ENCODE measurements around the gene BNIP5.

The BNIP5 gene

DNA sequence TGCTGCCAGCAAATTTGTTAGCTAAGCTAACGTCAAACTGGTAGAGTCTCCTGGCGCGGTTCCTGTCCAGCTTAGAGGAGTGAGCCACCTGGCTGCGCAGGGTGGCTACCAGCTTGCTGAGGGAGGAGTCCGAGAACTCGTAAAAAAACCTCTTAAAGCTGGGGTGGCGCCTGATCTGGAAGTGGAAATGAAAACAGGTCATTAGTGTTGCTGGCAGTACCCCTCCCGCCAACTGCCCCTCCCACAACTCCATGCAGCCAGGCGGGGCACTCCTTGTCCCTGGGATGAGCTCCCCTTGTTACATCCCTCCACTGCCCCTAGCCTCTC, 17.3 kb downstream of the BNIP5 start:
- no peak for DNase-seq (ENCODE audit: low read depth, low spot score)
- CTCF ChIA-PET: interaction anchor here (1.1 to 25.2 kb wide), 5 partner anchors 14 to 42 kb away, joined by 3 to 405 read pairs (median 6); no protein-coding TSS in a partner anchor
- POLR2A ChIA-PET: no interaction called here
- TF ChIP-seq, protein P1, sequence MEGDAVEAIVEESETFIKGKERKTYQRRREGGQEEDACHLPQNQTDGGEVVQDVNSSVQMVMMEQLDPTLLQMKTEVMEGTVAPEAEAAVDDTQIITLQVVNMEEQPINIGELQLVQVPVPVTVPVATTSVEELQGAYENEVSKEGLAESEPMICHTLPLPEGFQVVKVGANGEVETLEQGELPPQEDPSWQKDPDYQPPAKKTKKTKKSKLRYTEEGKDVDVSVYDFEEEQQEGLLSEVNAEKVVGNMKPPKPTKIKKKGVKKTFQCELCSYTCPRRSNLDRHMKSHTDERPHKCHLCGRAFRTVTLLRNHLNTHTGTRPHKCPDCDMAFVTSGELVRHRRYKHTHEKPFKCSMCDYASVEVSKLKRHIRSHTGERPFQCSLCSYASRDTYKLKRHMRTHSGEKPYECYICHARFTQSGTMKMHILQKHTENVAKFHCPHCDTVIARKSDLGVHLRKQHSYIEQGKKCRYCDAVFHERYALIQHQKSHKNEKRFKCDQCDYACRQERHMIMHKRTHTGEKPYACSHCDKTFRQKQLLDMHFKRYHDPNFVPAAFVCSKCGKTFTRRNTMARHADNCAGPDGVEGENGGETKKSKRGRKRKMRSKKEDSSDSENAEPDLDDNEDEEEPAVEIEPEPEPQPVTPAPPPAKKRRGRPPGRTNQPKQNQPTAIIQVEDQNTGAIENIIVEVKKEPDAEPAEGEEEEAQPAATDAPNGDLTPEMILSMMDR (IDR thresholded peaks at IDR 0.05; ENCODE audit: insufficient read depth, low read length, missing control alignments): no peak
- H3K4me3 ChIP-seq (ENCODE audit: low read depth, low read length): no peak overlapping the region

DNA sequence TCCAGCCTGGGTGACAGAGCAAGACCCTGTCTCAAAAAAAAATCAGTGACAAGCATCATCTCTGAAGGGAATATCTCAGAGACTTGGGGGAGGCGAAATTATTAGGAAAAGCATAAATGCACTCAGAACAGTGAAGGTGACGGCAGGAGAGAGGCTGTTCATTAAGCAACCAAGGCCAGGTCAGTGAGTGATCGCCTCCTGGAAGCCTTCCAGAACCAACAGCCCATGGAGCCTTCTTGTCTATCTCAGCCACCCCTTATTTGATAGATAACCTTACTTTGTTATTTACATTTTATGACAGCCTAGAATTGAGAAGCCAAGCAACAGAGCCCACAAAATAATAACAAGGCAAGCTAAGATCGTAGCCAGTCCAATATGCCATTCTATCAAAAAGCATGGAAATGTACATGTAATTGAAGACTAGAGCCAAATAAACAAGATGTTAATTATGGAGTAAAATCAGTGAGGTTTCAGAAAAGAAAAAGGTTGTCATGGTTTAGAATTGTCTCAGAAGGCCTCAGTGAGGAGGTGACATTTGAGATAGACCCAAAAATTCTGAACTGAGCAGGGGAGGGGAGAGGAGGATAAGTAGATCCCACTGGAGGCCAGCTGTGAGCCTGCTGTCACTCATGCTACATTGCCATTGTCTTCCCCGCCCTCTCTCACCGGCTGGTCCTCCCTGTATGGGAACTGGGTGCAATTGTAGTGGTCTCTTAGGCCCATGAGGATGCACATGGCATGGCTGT, 17.8 kb downstream of the BNIP5 start:
- ChIA-PET POLR2A (interaction anchor here (0.6 kb wide), 2 partner anchors 22 to 40 kb away, joined by 3 read pairs; no protein-coding TSS in a partner anchor), CTCF (interaction anchor here (0.5 to 25.2 kb wide), 6 partner anchors 13 to 615 kb away, joined by 3 to 405 read pairs (median 5); no protein-coding TSS in a partner anchor)
- H3K4me3 ChIP-seq (ENCODE audit: low read depth, low read length): no peak overlapping the region
- DNase-seq (ENCODE audit: low read depth, low spot score): no peak
- TF ChIP-seq, protein P1 (IDR thresholded peaks at IDR 0.05; ENCODE audit: insufficient read depth, low read length, missing control alignments): no peak

DNA sequence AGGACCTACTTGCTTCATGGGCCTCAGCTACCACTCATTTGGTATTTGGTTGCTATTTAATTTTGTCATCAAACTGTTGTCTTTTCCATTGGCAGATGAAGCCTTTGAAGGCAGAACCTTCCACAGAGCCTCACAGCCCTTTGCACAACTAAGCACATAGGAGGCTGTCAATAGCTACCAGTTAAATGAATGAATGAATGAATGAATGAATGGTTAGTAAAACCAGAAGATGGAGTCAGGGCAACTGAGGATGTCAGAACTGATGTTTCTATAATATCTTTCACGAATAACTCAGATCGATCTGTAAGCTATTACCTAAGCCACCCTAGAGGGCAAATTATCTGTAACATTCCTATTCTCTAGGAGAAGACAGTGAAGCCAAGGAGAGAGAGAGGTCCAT, 19.1 kb downstream of the BNIP5 start:
- TF ChIP-seq, protein P1 (IDR thresholded peaks at IDR 0.05; ENCODE audit: insufficient read depth, low read length, missing control alignments): no peak
- CTCF ChIA-PET: interaction anchor here (1.3 to 25.2 kb wide), 4 partner anchors 11 to 41 kb away, joined by 3 to 405 read pairs (median 28); no protein-coding TSS in a partner anchor
- POLR2A ChIA-PET: no interaction called here
- H3K4me3 ChIP-seq (ENCODE audit: low read depth, low read length): no peak overlapping the region
- no peak for DNase-seq (ENCODE audit: low read depth, low spot score)

DNA sequence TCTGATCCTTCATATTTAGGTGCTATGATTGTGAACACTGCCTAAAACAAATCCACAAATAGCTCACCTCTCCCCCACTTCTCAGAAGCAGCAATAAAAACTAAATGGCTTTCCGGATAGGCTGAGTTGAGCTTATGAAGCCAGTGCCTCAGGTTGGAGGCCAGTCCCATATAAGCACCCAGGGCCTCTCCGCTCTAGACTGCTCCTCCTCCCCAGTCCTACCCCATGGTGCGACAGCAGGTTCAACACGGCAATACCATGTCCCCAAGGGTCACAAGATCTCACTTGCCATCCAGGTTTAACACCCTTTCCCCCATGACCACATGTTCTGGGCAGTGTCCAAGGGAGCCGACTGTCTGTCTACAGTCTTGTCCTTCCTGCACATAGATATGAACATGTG, 20.8 kb downstream of the BNIP5 start:
- ChIA-PET CTCF (interaction anchor here (1.0 to 25.2 kb wide), 3 partner anchors 10 to 23 kb away, joined by 4 to 405 read pairs (median 14); no protein-coding TSS in a partner anchor), POLR2A (no interaction called here)
- TF ChIP-seq, protein P1 (IDR thresholded peaks at IDR 0.05; ENCODE audit: insufficient read depth, low read length, missing control alignments): no peak
- H3K4me3 ChIP-seq (ENCODE audit: low read depth, low read length): no peak overlapping the region
- no peak for DNase-seq (ENCODE audit: low read depth, low spot score)

DNA sequence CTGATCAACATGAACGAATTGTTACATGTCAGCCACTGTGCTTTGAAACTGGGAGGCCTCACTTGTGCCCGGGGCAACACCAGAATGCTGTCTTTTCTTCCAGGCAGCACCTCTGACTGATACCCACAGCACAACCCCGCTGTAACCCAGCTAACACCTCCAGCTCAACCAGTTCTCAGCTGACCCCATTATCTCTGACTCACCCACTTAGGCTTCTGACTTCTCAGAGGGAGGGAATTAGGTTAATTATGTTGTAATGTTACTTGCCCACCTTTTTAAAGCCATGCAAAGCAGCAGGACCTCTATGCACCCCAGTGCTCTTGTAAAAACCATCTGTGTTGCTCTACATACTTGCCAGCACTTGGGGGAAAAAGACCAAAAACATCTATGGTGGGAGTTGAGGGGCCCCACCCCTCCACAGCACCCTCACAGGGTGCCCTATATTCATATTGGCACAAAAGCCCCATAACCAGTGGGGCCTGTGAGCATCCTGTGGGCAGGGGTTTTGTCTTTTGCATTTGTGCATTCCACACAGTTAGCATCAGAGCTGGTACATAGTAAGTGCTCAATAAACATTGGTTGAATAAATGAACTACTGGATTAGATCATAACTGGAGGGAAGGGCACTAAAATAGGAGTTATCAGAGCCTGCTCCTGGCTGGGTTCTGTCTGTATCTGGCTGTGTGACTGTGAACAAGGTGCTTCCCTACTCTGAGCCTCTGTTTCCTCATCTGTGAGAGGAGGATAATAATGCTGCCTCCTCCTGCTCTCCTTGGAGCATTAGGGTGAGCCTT, 22.3 kb downstream of the BNIP5 start:
- H3K4me3 ChIP-seq (ENCODE audit: low read depth, low read length): no peak overlapping the region
- ChIA-PET CTCF (interaction anchor here (2.8 to 25.2 kb wide), 2 partner anchors 21 to 27 kb away, joined by 14 to 405 read pairs; no protein-coding TSS in a partner anchor), POLR2A (interaction anchor here (0.6 kb wide), 1 partner anchor 10 kb away, joined by 4 read pairs; no protein-coding TSS in a partner anchor)
- TF ChIP-seq, protein P1 (IDR thresholded peaks at IDR 0.05; ENCODE audit: insufficient read depth, low read length, missing control alignments): no peak
- no peak for DNase-seq (ENCODE audit: low read depth, low spot score)

DNA sequence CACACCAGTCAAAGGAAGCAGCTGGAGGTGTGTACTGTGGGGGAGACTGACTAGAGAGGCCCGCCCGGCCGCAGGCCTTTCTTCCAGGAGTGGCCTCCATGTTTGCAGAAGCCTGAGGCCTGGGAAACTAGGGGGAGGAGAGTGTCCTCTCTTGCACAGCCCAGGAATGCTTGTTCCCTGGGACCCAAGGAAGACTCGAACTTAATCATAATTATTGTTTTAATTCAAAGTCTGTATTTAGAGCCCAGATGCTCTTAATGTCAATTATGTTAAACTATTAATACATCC, 23.1 kb downstream of the BNIP5 start:
- CTCF ChIA-PET: interaction anchor here (2.8 to 25.2 kb wide), 2 partner anchors 20 to 27 kb away, joined by 14 to 405 read pairs; no protein-coding TSS in a partner anchor
- POLR2A ChIA-PET: interaction anchor here (0.6 kb wide), 1 partner anchor 9 kb away, joined by 4 read pairs; no protein-coding TSS in a partner anchor

More for the DNA sequence above, 23.1 kb downstream of the BNIP5 start:
- no peak overlapping the region for H3K4me3 ChIP-seq (ENCODE audit: low read depth, low read length)
- no peak for DNase-seq (ENCODE audit: low read depth, low spot score)
- TF ChIP-seq, protein P1 (IDR thresholded peaks at IDR 0.05; ENCODE audit: insufficient read depth, low read length, missing control alignments): no peak

All from AG04449 (cell line).